Measurements from ENCODE around the gene SH3BGR.

DNA sequence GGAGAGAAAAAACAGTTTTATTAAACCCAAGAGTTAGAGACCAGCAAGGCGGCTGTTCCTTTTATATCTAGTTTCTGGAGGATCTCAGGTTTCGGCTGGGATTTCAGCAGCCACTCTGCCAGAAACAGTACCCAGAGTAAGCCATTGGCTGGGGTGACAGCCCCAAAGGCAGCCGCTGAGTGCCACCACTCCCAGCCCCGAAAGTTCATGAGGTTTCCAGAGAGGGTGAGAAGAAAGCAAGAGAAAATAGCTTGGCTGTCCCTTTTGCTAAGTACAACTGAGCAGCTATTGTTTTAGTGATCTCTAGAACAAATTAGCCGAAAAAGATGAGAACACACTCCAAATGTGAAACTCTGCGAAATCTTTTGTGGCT, 1.2 kb downstream of the SH3BGR start:
- TF ChIP-seq POLR2A (IDR thresholded peaks at IDR 0.05; ENCODE audit: low read length) (no peak), GATA1 (IDR thresholded peaks at IDR 0.05; ENCODE audit: low read depth, low read length) (no peak)
